Right hindlimb (tissue), 1 donor: ENCODE data around the gene ERC1.
"Not testable (repeated sequence)": the region's sequence is repeated elsewhere in the genome, so short reads cannot be mapped to it uniquely, and the experiment has no call there.

Experiments used
- DNase-seq: peaks from one replicate; pipeline ENCODE4 v3.0.0-alpha.2; 2018

Gene ERC1

DNA sequence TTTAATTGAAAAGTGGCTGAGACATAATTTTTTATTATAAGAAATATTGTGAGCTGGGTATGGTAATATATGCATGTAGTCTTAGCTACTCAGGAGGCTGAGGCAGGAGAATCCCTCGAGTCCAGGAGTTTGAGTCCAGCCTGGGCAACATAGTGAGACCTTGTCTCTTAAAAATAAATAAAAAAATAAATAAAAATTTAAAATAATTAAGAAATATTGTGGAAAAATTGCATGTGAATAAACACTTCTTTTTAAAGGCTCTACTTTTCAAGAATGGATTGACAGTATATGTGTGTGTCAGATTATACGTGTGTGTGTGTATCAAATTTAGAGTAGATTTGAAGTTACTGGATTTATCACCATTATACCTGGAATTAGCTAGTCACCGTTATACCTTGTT, 43.2 kb downstream of the ERC1 start:
- DNase-seq = no peak

DNA sequence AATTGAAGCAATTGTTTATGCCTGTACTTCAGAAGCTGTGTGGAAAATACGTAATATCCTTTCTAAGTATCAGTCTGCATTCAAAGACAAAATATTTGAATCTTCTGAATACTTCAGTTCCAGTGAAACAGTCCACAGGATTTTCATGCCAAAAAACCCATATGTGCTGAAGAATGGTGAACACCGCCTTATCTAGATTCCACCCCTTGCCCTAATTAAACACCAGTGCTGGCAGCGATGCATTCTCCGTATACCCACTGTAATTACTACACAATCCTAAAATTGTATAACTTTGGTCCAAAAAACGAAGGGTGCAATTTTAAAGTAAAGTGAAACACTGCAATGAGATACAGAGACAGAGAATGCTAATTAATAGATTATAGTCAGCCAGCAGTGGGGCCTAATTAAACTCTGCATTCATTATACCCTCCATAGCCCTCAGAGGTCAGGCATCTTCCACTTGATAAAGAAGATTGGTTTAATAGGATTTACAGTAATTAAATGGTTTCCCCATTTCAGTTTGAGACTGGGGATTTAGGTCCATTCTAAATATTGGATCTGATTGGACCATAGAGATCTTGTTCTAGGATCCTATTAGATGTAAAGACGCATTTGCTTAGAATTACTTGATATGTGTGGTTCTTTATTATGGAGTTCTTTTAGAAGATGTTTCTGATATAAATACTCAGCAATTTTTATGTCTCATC, 43.9 kb downstream of the ERC1 start:
- DNase-seq = no peak

DNA sequence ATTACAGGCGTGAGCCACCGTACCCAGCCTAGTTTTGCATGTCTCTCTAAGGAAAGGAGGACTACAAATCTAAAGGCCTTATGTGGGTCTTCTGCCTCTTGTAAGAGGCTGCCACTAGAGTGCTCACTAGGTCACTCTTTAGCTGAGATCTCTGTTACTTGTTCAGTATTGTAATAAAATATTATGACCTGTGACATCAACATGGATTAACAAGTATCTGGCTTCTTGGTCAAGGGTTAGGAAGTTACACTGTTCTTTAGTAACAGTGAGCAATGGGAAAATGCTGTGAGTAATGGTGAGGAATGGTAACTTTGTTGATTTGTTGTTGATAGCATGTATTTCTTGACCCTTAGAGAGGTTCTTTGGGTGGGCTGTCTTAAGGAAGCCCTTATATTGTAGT, 50.5 kb downstream of the ERC1 start:
- DNase-seq = no peak

DNA sequence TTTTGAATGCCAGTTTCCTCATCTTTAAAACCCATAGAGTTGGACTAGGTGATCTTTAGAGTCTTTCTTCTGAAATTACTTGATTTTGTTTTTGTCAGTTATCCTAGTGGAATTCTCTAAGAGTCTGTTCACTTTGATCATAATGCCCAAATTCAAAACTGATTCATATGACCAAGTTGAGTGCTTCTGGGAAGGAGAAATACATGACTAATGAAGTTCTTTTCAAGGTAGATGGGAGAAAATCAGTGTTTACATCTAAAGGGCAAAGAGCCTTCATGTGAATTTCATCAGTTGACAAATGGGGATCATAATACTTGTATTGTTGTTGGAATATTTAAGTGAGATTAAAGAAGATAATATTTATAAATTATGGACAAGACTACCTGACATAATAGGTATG, 53.2 kb downstream of the ERC1 start:
- no peak for DNase-seq

DNA sequence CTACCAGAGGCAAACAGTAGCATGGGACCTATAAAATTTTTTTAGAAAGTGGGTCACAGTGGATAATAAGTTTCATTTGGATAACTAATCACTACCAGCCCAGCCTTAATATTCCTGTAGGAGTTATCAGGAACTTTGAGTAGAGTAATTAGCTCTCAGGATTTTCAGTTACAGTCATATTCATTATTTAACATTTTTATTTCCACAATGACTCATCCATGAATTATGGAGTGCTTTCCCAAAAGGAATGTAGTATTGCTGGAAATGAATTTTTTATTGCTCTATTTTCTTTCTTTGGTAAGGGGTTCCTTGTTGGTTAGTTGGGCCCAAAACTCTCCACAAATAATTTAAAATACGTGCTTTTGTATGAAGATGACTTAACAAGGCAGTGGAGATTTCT, 53.7 kb downstream of the ERC1 start:
- DNase-seq = no peak

DNA sequence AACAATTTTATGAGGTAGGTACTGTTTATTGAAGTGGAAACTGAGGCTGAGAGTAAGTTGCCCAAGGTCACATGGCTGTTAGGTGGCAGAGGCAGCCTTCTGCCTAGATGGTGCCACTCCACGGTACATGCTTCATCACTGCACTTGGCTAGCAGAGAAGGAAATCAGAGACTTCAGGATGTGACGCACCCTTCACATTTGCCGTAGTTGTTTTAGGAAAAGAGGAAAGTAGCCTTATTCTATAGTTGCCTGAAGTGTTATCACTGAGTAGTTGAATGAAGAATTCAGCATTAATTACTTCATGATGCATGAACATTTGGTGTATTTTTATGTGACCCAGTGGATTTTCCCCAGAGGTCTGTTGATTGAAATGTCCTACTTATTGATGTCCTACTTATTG, 55.7 kb downstream of the ERC1 start:
- DNase-seq = no peak

DNA sequence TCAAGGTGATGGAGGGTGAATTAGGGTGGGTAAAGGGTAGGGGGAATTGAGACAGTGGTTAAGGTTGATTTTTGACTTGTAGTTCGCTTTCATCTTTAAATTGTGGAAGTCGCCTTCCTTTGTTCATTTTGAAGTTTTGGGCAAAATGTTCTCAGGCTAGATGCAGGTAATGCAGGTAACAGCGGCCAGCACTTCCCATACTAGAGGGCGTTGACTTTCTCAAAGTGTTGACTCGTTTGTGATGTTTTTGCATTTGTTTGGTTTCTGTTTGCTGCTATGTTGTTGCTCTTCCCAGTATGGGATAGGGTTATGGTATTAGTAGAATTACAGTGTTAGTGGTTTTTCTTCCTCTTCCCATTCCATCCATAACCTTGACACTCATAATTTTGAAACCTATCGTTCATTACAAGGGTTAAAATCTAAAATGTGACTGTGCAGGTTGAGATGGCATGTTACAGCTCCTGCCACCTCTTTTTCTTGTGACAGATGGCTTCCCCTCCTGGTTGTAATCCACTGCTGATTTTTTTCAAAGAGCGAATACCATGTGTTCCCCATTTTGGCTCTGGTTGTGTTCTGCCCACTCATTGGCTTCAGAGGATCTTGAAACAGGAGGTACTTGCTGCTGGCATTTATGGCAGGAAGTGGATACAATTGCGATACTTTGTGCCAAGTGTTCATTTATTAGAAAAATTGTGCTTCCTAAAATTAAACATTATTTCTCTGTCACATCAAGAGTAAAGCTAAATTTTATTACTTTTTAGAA, 57.1 kb downstream of the ERC1 start:
- DNase-seq = no peak

DNA sequence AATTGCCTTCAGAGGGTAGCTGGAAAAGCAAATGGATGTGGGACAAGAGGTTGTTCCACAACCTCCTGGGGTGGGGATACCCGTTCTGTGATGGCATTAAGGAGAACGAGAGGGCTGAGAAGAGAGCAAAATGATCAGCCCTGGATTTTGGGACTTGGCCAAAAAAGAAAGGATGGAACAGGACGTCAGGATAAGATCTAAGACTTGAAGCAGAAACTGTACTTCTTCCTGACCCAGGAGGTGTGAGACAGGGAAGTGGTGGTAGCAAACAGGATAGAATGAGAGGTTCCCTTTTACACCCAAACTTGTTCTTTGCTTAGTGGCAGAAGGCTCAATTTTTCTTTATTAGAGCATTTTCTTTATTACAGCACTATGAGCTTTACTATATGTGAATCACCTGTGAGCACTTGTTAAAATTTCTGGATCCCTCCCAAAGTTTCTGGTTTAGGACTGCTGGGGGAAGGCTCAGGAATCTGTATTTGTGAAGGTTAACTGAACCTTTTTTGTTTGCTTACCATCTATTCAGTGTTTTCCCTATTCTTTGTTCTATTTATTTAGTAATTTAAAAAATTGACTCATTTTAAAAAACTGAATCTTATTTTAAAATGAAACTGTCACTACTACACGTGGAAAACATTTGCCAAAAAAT, 59.2 kb downstream of the ERC1 start:
- DNase-seq = no peak

DNA sequence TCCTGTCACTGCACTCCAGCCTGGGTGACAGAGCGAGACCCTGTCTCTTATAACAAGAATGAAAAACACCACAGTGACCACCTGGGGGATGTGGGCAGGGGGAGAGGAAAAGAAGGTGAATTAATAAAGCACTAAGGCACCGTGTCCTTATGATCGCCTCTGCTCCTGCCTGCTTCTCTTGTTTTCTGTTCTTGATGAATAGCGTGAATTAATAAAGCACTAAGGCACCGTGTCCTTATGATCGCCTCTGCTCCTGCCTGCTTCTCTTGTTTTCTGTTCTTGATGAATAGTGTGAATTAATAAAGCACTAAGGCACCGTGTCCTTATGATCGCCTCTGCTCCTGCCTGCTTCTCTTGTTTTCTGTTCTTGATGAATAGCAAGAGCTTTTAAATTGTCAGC, 60.6 kb downstream of the ERC1 start:
- DNase-seq = not testable (repeated sequence)

DNA sequence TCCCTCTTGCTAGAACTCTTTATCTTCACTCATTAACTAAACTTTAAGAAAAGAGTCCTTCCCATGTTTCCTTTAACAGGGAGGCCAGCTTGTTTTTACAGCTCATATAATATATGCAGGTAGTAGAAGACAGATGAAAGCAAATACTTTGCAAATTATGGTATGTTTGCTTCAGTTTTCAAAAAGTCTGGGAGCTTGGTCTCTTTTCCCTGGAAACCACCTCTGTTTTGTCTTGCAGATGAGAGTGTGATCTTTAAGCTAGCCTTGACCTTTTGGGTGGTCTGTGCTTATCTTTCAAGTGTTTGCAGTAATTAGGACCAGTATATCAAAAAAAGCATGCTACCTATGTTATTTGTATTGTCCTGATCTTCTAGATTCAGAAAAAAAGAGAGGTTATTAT, 62.7 kb downstream of the ERC1 start:
- no peak for DNase-seq

DNA sequence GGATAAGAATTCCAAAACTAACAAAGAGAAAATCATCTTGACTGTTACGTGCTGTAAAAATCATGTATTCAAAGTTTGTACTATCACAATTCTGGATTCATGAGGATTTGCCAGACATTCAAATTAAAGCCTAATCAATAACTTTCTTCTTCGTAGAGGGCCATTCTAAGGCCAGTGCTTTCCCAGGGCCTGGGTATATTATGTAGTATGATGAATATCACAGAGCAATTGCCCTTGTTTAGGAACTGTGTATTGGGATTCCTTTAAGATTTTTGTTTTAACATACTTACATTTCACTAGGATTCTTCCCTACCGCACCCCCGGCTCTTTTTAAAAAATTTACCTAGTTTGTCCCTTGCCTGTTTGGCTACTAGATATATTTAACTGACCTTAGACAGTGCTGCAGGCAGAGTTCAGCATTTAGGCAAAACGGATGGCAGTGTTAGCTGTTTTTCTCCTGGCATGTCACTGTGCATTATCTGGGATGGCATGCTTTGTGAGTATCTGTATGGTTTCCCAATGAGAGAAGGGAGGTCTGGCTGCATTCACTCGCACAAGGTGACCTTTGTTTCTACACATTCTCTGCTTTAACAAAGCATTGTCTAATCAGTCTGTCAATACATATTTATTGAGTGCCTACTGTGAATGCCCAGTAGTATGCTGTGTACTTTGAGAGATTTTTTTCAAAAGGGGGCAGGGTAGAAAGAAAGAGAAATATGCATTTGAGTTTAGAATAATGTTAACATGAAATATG, 63.3 kb downstream of the ERC1 start:
- DNase-seq = no peak

DNA sequence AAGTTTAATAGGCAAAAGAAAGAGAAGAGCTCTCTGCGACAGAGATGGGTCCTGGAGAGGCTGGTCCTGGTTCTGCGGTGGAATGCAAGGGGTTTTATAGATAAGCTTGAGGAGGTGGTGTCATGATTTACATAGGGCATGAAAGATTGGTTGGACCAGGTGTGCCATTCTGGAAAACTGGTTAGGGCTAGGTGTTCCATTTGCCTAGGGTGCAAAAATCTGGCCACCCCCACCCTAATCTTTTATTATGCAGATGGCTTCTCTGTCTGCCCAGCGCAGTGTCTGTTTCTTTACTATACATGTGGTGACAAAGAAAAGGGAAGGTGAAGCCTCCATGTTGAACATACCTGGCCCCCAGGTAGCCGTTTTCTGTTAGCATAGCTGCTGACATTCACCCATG, 65.4 kb downstream of the ERC1 start:
- DNase-seq = no peak

DNA sequence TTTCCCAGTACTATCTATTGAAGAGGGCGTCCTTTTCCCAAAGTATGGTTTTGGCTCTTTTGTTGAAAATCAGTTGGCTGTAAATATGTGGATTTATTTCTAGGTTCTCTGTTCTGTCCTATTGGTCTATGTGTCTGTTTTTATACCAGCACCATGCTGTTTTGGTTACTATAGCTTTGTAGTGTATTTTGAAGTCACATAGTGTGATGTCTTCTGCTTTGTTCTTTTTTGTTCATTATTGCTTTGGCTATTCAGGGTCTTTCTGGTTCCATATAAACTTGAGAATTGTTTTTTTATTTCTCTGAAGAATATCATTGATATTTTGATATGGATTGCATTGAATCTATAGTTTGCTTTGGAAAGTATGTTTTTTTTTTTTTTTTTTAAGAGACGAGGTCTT, 67.4 kb downstream of the ERC1 start:
- no peak for DNase-seq

DNA sequence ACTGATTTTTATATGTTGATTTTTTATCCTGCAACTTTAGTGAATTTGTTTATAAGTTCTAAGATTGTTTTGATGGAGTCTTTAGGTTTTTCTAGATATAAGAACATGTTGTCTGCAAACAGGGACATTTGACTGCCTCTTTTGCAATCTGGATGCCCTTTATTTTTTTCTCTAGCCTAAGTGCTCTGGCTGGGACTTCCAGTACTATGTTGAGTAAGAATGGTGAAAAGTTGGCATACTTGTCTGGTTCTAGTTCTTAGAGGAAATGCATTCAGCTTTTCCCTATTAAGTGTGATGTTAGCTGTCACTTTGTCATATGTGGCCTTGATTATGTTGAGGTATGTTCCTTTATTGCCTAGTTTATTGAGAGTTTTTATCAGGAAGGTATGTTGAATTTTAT, 68.1 kb downstream of the ERC1 start:
- DNase-seq = no peak

DNA sequence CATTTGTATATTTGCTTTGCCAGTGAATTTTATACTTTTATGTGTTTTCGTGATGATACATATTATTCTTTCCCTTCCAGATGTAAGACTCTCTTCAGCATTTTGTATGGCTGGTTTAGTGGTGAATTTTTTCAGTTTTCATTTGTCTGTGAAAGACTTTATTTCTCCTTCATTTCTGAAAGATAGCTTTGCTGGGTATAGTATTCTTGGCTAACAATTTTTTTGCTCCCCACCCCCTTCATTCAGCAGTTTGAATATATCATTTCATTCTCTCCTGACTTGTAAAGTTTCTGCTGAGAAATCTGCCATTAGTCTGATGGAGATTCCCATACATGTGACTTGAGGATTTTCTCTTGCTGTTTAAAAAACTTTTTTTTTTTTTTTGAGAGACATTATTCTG, 72.8 kb downstream of the ERC1 start:
- no peak for DNase-seq

DNA sequence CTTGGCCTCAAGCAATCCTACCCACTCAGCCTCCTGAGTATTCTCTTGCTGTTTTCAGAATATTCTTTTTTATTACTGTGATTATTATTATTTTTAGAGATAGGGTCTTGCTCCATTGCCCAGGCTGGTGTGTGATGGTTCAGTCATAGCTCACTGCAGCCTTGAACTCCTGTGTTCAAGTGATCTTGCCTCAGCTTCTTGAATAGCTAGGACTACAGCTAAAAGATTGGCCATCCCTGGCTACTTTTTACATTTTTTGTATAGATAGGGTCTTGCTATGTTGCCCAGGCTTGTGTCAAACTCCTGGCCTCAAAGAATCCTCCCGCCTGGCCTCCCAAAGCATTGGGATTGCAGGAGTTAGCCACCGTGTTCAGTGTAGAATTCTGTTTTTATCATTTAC, 73.3 kb downstream of the ERC1 start:
- no peak for DNase-seq

DNA sequence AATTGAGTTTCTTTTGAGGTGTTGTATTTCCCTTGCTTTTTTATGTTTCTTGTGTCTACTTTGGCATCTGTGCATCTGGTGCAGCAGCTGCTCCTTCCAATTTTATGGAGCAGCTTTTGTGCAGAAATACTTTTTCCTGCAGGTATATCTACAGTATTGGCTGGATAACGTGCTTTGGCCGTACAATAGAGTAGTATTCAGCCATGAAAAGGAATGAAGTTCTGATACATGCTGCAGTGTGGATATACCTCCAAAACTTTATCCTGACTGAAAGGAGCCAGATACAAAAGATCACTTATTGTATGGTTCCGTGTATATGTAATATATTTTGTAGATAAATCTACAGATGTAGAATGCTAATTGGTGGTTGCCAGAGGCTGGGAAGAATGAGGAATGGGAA, 74.6 kb downstream of the ERC1 start:
- no peak for DNase-seq

DNA sequence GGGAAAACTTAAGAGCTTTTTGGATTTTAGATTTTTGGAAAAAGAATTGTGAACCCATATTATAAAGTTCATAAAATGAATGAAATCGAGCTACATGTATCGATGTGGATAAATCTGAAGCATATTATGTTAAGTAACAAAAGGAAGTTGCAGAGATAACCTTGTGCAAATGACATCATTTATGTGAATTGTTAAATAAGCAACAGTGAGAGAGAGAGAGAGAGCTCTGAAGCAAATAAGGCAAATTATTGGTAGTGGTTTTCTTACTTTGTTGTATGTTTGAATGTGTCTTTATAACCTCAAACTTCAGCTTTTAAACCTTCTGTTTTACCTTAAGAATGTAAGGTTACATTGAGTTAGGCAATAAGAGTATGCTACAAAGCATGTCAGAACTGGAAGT, 78.8 kb downstream of the ERC1 start:
- DNase-seq = no peak

DNA sequence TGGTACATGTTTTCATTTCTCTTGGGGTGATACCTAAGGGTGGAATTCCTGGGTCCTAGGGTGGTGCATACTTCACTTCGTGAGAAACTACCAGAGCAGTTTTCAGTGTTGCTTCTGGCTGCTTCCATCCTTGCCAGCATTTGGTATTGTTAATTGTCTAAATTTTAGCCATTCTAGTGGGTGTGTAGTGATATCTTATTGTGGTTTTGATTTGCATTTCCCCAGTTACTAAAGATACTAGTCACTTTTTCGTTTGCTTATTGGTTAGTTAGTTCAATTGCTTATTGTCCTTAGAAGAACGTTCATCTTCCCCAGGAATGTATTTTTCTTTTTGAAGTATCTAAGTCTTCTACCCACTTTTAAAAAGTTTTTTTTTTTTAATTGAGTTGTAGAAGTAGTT, 80.2 kb downstream of the ERC1 start:
- no peak for DNase-seq

DNA sequence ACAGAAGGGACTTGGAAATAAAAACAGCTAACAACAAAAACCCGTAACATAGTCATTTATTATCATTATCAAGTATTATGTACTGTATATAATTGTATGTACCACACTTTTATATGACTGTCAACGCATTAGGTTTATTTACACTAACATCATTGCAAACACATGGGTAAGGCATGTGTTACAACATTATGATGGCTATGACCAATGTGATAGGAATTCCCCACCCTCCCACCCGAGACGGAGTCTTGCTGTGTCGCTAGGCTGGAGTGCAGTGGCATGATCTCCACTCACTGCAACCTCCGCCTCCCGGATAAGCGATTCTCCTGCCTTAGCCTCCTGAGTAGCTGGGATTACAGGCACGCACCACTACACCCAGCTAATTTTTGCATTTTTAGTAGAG, 82.6 kb downstream of the ERC1 start:
- DNase-seq = no peak

DNA sequence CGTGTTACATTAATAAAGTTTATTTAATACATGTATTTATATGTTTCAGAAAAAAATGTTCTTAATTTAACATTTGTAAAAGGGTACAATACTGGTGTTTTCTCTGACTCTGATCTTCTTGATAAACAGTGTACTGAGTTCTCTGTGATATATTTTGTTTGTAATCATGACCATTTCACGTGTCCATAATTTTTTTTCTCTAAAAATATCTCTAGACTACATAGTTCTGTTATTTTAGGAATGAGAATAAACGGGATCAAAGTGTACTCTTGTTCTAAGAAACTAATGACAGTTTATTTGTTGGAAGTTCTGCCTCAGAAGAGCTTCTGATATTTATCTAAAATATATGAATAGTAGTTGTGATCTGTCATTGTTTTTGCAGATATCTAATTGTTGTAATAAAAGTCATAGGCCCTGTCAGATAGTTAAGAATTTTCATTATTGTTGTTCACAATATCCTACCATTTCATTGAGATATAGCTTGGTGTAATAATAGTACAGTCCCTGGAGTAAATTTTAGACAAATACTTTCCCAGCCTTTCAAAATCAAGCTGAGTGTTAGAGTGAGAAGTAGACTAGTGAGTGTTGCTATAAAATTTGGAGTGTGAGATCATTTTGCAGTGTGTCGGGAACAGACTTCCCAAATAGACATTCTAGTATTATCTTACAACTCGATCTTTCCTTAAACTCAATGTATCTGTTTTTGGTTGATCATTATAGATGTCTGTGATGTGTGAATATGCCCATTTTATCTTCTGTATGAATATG, 86.2 kb downstream of the ERC1 start:
- no peak for DNase-seq

DNA sequence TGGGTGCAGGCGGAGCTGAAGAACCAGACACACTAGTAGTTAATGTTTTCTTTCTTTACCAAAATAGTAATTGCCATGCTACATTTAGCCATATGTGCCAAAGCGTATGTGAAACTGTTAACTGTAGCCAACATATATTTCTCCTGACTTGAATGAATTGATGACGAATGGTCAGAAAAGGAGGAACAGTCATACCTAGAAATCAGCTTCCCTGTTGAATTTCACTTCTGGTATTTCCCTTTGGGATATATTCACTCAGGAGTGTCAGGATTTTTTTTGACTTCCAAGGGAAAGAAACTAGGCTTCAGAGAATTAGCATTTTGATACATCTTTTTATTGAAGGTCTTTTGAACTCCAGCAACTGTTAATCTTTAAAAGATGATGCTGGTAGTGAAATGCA, 87.0 kb downstream of the ERC1 start:
- DNase-seq = no peak
